KOPT-K1 (cell line): Measurements from ENCODE around the gene FAM120A.
"Not testable (repeated sequence)": the region's sequence is repeated elsewhere in the genome, so short reads cannot be mapped to it uniquely, and the experiment has no call there.

Experiments
- H3K27ac ChIP-seq: fragments of 200-600 bp; sonication (generic); 2 replicates; pipeline ENCODE4 v1.5.1; 2016; ENCODE audit warnings: antibody characterized with exemption, mild to moderate bottlenecking, low read depth, low read length; ENCODE audit not compliant: poor library complexity, severe bottlenecking
- H3K36me3 ChIP-seq: fragments of 200-600 bp; sonication (generic); 2 replicates; pipeline ENCODE4 v1.5.1; 2017; ENCODE audit warnings: antibody characterized with exemption, mild to moderate bottlenecking, low read length, moderate library complexity; ENCODE audit not compliant: insufficient read depth
- H3K9me3 ChIP-seq: fragments of 200-600 bp; sonication (generic); 2 replicates; pipeline ENCODE4 v1.5.1; 2017; ENCODE audit warnings: antibody characterized with exemption, low read length, mild to moderate bottlenecking; ENCODE audit not compliant: insufficient read depth, poor library complexity, severe bottlenecking

The FAM120A gene

DNA sequence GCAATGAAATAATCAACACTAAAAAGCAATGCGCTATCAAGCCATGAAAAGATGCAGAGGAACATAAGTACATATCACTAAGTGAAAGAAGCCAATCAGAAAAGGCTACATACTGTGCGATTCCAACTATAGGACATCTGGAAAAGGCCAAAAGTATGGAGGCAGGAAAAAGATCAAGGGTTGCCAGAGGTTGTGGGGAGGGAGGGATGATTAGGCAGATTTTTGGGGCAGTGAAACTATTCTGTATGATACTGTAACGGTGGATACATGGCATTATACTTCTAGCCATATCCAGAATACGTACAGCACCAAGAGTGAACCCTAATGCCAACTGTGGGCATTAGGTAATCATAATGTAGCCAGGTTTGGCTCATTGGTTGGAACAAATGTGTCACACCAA lies 51.9 kb downstream of the FAM120A start:
- Histone ChIP-seq H3K27ac (no peak overlapping the region), H3K9me3 (no peaks in the 10 kb centered on the region), H3K36me3 (peaks cover 85% of the 10 kb centered on the region)

DNA sequence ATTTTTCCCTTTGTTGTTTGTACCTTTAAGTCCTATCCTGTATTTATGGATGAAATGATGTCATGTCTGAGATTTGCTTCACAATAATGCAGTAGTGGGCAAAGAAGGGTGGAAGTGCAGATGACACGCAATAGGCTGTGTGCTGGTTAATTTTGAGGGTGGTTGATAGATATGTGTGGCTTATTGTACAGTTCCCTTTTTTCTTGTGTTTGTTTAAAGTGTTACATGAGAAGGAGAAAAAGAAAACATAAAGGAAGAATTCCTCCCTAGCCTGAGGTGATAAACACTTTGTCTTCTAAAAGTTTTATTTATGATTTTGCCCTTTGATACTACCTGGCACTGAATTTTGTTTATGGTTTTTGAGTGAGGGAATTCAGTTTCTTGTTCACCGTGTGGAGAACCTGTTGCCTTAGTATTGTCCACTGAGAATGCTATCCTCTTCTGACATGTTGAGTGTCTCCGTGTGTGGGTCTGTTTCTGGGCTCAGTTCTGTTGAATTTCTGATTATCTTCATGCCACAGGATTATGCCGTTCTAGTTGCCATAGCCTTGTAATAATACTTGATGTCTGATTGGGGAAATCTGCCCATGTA lies 54.2 kb downstream of the FAM120A start:
- Histone ChIP-seq H3K27ac (no peak overlapping the region), H3K36me3 (peaks cover 67% of the 10 kb centered on the region), H3K9me3 (no peaks in the 10 kb centered on the region)

- Histone ChIP-seq H3K27ac (no peak overlapping the region), H3K9me3 (no peaks in the 10 kb centered on the region), H3K36me3 (peaks cover 51% of the 10 kb centered on the region)
Measured at GRCh38 chr9:93507768-93508167, 56.3 kb downstream of the FAM120A start.

- H3K27ac ChIP-seq = no peak overlapping the region
- peaks cover 51% of the 10 kb centered on the region for H3K36me3 ChIP-seq
- H3K9me3 ChIP-seq = no peaks in the 10 kb centered on the region
Measured at GRCh38 chr9:93508207-93508606, 56.7 kb downstream of the FAM120A start.

DNA sequence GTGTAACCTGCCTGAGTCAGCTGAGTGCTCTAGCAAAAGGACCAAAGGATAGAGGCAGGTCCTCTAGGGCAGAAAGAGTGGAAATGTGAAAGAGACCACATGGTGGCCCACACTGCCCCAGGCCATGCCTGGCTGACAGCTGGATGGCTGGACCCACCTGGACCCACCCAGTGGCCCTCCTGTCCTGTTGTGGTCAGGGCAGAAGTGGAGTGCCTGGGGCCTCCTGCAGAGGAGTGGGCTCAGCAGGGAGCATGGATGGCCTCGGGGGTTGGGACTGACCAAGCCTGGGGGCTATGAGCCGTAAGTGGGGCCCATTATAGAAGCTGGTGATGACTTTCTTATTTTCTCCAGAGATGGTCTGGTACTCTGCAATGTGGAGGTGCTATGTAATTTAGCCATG lies 57.6 kb downstream of the FAM120A start:
- H3K9me3 ChIP-seq = no peaks in the 10 kb centered on the region
- H3K36me3 ChIP-seq = peaks cover 56% of the 10 kb centered on the region
- H3K27ac ChIP-seq = no peak overlapping the region

DNA sequence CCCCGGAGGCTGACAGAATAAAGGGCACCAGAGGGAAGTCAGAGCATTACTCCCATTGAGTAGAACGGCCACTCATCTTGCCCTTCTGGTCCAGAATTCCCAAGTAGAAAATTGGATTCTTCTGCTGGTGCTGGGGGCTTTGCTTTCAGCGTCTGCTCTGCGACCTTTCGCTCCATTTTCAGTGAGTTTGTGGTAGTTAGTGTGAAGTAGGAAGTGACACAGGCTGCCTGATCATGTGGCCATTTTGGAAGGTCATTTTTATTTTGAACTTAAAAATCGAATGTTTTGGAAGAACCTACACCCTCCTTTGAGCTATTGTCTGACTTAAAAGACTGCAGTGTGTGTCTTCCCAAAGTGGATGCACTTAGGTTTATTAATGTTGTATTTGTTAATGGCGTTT lies 58.6 kb downstream of the FAM120A start:
- no peak overlapping the region for H3K27ac ChIP-seq
- H3K9me3 ChIP-seq = no peaks in the 10 kb centered on the region
- peaks cover 53% of the 10 kb centered on the region for H3K36me3 ChIP-seq

DNA sequence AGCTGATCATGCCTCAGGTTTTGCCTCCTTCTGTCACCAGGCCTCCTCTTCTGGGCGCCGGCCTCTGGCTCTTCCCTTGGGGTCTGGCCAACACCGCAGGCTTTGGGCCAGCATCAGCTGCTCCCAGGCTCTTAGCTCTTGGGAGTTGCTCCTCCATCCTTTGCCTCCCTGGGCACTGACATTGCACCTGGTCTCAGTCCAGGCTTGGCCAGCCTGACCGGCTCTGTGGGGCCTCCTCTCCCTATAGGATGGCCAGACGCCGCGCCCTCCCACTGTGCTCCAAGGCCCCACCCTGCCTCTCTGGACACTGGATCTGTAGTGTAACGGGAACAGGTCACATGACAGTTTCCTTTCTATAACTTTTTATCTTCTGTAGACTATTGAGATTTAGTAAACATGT lies 59.7 kb downstream of the FAM120A start:
- peaks cover 44% of the 10 kb centered on the region for H3K36me3 ChIP-seq
- H3K27ac ChIP-seq = not testable (repeated sequence)

GRCh38 chr9:93512170-93512812 lies 60.8 kb downstream of the FAM120A start:
- H3K36me3 ChIP-seq = peaks cover 46% of the 10 kb centered on the region
- not testable (repeated sequence) for H3K9me3 ChIP-seq, H3K27ac ChIP-seq

More for the DNA sequence above, 59.7 kb downstream of the FAM120A start:
- H3K9me3 ChIP-seq = not testable (repeated sequence)

DNA sequence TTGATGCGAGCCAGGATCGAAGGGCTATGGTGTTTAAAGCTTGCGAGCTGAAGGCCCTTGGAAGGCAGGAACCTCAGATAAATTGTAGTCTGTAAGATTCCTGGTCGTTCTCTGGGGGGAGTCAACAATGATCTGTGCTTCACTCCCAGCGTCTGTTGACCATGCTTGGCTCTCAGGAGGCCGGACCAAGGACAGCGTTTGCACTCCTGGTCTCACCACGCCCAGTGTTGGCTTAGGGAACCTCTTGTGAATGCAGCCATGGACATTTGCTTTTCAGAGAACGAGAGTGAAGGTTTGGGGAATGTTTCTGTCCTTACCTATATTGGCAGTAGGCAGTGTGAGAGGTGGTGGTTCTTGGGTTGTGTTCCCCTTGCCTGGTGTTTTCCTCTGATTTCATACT lies 62.1 kb downstream of the FAM120A start:
- H3K9me3 ChIP-seq = no peaks in the 10 kb centered on the region
- H3K27ac ChIP-seq = no peak overlapping the region
- H3K36me3 ChIP-seq = peaks cover 51% of the 10 kb centered on the region

DNA sequence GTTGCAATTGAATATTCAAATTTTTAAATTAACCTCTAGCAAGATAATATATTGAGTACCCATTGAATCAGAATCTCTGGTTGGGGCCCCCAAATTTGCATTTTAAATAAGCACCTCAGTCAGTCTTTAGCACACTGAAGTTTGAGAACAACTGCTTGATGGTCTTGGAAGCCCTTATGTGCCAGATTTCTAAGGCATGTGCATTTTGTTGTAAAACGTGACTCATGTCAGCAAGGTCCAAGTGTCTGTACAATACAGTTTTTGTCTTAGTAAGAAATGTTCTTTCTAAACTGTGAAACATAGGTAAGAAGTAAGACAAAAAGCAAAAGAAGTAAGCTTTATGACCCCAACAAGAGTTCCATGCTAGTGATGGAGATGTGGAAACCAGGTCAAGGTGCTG lies 65.8 kb downstream of the FAM120A start:
- H3K36me3 ChIP-seq = peaks cover 77% of the 10 kb centered on the region
- H3K9me3 ChIP-seq = no peaks in the 10 kb centered on the region
- H3K27ac ChIP-seq = no peak overlapping the region

GRCh38 chr9:93520523-93520922 lies 69.0 kb downstream of the FAM120A start:
- Histone ChIP-seq H3K36me3 (peaks cover 85% of the 10 kb centered on the region), H3K9me3 (no peaks in the 10 kb centered on the region), H3K27ac (no peak overlapping the region)

DNA sequence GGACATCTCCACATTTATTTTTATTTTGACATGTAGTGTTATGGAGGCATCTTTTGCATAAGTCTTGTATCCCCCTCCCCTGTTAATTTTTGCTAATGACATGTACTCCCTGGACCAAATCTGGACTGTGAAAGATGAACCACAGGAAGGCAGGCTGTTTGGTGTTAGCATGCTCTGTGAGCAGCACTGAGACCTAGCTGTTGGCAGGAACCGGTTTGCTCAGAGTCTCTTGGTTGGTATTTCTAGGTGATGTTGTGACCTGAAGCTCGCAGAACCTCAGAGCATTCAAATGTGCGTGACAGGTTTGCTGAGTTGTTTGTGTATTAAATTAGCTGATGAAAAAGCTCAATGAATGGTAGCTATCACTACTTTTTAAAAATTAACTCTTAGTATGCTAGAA lies 71.3 kb downstream of the FAM120A start:
- H3K27ac ChIP-seq = no peak overlapping the region
- H3K36me3 ChIP-seq = peaks cover 91% of the 10 kb centered on the region

GRCh38 chr9:93523518-93524144 lies 72.1 kb downstream of the FAM120A start:
- Histone ChIP-seq H3K9me3 (no peaks in the 10 kb centered on the region), H3K27ac (no peak overlapping the region), H3K36me3 (peaks cover 91% of the 10 kb centered on the region)

More for the DNA sequence above, 71.3 kb downstream of the FAM120A start:
- H3K9me3 ChIP-seq = no peaks in the 10 kb centered on the region

- Histone ChIP-seq H3K9me3 (no peaks in the 10 kb centered on the region), H3K27ac (no peak overlapping the region), H3K36me3 (peaks cover 94% of the 10 kb centered on the region)
Measured at GRCh38 chr9:93525476-93525875, 74.0 kb downstream of the FAM120A start.

DNA sequence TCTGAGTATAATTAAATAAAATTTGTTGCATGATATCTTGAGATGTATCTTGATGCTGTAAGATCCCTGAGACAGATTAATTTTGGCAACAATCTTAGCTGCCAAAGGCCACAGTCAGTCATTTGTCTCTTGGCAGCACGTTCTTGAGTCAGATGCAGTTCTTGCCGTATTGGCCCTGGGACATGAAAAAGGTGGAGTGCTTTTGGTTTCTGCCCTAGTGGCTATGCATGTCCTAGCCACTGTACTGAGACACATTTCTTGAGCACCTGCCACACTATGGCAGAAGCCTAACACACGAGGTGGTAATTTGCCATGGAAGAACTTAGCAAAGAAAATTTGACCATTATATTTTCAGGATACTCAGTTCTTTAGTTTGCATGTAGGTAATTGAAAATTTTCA lies 79.9 kb downstream of the FAM120A start:
- Histone ChIP-seq H3K9me3 (no peaks in the 10 kb centered on the region), H3K36me3 (peaks cover 99% of the 10 kb centered on the region), H3K27ac (no peak overlapping the region)

DNA sequence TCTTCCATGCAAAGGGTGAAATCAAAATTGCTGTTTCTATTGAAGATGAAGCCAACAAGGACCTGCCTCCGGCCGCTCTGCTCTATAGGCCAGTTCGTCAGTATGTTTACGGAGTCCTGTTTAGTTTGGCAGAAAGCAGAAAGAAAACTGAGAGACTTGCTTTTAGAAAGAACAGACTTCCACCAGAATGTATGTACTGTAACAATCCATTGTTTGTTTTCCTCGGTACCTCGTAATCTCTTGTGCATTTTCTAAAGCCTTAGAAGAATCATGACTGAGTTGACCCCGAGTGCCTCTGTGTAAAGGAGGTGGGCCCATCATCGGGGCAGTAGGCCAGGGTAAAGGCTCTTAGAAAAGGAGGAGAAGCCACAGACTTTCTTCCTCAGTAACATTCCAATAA lies 80.7 kb downstream of the FAM120A start:
- Histone ChIP-seq H3K36me3 (peaks cover 99% of the 10 kb centered on the region), H3K9me3 (no peaks in the 10 kb centered on the region), H3K27ac (no peak overlapping the region)
